Aorta (tissue), 5 donors: ENCODE results near the gene PPIL4. TPM values are rescaled to one million over a fixed set of nuclear protein-coding genes. Genes with fewer than 3 reads are reported as not detected.
A peak's percentile ranks its signal among the peaks of the same experiment; 100 is the strongest.
"Not testable (repeated sequence)": the region's sequence is repeated elsewhere in the genome, so short reads cannot be mapped to it uniquely, and the experiment has no call there.

Source experiments
- ATAC-seq: fragments of 200-7000 bp; cut with Tn5 transposase; one replicate; pipeline ENCODE4 v1.9.1; 2022; ENCODE audit warnings: moderate library complexity; ENCODE audit not compliant: low FRiP score
- DNase-seq, 2 donors: peaks; one replicate each; pipeline ENCODE4 v3.0.0-alpha.2; 2020
- H3K27ac ChIP-seq, 2 donors: one replicate each; pipeline ENCODE4 v1.5.1; 2013; ENCODE audit warnings: low read length in 2 of 2, mild to moderate bottlenecking in 2 of 2, moderate library complexity in 2 of 2, control low read depth in 1 of 2, inconsistent platforms in 1 of 2, low read depth in 1 of 2
- H3K27me3 ChIP-seq, 2 donors: one replicate each; pipeline ENCODE4 v1.6.1; 2013; ENCODE audit warnings: control low read depth in 1 of 2, low read length in 1 of 2, mild to moderate bottlenecking in 1 of 2, moderate library complexity in 1 of 2; ENCODE audit not compliant: insufficient read depth in 2 of 2, control insufficient read depth in 1 of 2
- H3K36me3 ChIP-seq, 2 donors: one replicate each; pipeline ENCODE4 v1.6.1; 2013; ENCODE audit warnings: control low read depth in 1 of 2, low read length in 1 of 2, mild to moderate bottlenecking in 1 of 2; ENCODE audit not compliant: insufficient read depth in 2 of 2, control insufficient read depth in 1 of 2
- H3K4me1 ChIP-seq, 2 donors: one replicate each; pipeline ENCODE4 v1.6.1; 2013; ENCODE audit warnings: low read length in 2 of 2, control low read depth in 1 of 2, mild to moderate bottlenecking in 1 of 2, moderate library complexity in 1 of 2; ENCODE audit not compliant: insufficient read depth in 2 of 2, control insufficient read depth in 1 of 2
- H3K4me3 ChIP-seq, 2 donors: one replicate each; pipeline ENCODE4 v1.5.1; 2013; ENCODE audit warnings: low read length in 2 of 2, control low read depth in 1 of 2, mild to moderate bottlenecking in 1 of 2
- H3K9me3 ChIP-seq: one replicate; pipeline ENCODE4 v1.6.1; 2013; ENCODE audit warnings: mild to moderate bottlenecking, low read length; ENCODE audit not compliant: control insufficient read depth
- WGBS, 2 donors: extraction: QIAGEN DNeasy Blood & Tissue Kit; methylation state at CpG; one replicate each; pipeline ENCODE4 v1.1.7; 2013; 5-methylcytosine and 5-hydroxymethylcytosine counted together
- intact Hi-C, 2 donors: fragments of 100-400 bp; cut with DNase I; formaldehyde crosslinking; loops; one replicate each; pipeline versions ENCODE4 v1.14.2 to v1.15.0; 2022
- polyA plus RNA-seq, 2 donors: library from polyadenylated mRNA; stranded (reverse); fragments of 200-250 nt; gene quantifications; one replicate each; pipeline ENCODE4 v1.2.3, GENCODE V29; 2013
- total RNA-seq, 2 donors: library from RNA; stranded (reverse); fragmentation: NEBNext Ultra II Directional; extraction: Animal tissue kit (Norgen Biotek cat#: 25700); gene quantifications; one replicate each; pipeline ENCODE4 v1.2.1, GENCODE V29; 2021
- donor health status: healthy with polysubstance abuse.
- donor health status: Bipolar disorder and iron deficiency.
- donor health status: DM: no; HTN: no; CAD: no.
- donor health status: DM: no; HTN: no; CAD: no.
- donor health status: DM: yes; HTN: yes; CAD: no.

PPIL4 gene
- total and polyA plus RNA-seq, 4 donors = 15.7 to 34.4 (median 24.6) TPM

DNA sequence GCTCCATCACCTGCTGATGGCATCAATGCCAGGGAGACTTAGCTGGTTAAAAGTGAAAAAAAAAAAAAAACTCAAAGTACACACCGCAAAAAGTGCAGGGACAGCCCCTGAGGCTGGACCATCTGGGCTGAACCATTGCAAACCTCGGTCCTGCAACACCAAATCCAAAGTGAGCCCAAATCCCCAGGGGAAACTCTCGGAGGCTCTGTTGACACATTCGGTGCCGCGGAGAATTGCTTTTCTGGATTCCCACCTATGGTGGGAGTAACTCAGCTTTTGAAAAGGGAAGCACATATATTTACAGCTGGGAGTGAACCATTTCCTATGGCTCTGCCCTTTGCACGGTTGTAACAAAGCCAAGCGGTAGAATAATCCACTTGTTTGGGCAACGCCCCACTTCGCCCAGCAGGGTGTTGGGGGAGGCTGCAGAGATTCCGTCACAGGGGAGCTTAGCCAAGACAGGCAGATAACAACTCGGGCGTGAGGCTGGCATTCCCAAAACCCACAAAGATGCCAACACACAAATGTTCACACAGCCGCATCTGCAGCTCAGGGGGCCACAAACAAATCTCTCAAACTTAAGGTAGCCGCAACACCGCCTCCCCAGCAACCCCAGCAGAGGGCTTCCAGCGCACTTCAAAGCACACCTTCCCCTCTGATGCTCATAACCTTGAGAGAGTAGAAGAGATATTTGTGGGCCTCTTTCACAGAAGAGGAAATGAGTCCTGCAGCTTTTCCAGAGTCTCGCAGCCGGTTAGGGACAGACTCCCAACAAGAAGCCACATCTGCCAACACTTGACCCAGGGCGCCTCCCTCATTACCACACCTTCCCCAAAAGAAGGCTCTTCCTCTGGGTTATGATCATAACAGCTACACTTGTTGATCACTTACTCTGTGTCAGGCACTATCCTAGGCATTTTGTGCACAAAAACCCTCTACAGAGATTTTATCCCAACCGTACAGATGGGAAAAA, 72.5 kb downstream of the PPIL4 start:
- Histone ChIP-seq H3K27ac (no peak overlapping the region), H3K4me1 (no peaks in the 10 kb centered on the region), H3K36me3 (no peaks in the 10 kb centered on the region), H3K4me3 (no peak overlapping the region), H3K27me3 (no peaks in the 10 kb centered on the region), H3K9me3 (no peaks in the 10 kb centered on the region)
- intact Hi-C loops = no loop called here
- WGBS, 2 donors = 40 to 41% methylated on average over 21 of the region's 21 CpGs
- ATAC-seq (no peak), DNase-seq (no peak)

DNA sequence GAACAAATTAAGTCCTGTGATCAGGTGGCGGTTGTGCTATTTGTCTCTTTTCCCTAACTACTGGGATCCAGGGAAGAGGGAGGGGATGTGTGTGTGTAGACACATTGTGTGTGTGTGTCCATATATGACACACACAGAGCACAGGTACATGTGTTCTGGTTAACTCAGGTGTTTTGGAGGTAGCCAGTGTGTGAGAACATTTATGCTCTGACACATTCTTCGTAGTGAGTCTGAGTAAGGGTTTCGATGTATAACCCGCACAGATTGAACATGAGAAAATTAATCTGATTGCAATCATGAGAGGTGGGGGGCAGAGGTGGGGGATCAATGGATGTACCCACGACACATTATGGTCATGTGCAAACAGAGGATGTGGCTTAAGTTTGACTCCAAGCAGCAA, 73.6 kb downstream of the PPIL4 start:
- intact Hi-C loops = no loop called here
- Histone ChIP-seq H3K4me1 (no peaks in the 10 kb centered on the region), H3K36me3 (no peaks in the 10 kb centered on the region), H3K4me3 (no peak overlapping the region), H3K27me3 (no peaks in the 10 kb centered on the region), H3K9me3 (no peaks in the 10 kb centered on the region), H3K27ac (no peak overlapping the region)
- DNase-seq (no peak), ATAC-seq (no peak)
- 96 to 98% methylated on average over 5 of the region's 5 CpGs for WGBS, 2 donors

DNA sequence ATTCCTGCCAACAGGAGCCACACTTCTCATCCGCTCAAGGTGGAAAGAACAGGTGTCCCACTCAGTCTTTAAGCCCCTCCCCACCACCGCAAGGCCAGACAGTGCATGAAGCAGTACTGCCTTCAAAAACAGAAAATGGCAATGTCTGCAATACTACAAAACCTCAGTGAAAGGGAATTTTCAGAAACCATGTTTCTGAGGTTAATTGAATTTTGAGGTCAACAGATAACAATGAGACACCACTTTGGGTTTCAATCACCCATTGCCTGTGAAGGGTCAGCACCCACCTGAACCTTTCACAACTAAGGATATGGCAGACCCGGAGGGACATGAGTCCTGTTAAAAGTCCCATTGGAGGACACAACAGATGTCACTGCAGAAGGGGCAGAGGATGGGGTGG, 74.0 kb downstream of the PPIL4 start:
- no peak for DNase-seq
- intact Hi-C loops = no loop called here
- Histone ChIP-seq H3K4me1 (no peaks in the 10 kb centered on the region), H3K36me3 (no peaks in the 10 kb centered on the region), H3K9me3 (no peaks in the 10 kb centered on the region), H3K27ac (no peak overlapping the region), H3K4me3 (no peak overlapping the region), H3K27me3 (no peaks in the 10 kb centered on the region)
- 63 to 91% methylated on average over 3 of the region's 3 CpGs for WGBS, 2 donors
- ATAC-seq = no peak

DNA sequence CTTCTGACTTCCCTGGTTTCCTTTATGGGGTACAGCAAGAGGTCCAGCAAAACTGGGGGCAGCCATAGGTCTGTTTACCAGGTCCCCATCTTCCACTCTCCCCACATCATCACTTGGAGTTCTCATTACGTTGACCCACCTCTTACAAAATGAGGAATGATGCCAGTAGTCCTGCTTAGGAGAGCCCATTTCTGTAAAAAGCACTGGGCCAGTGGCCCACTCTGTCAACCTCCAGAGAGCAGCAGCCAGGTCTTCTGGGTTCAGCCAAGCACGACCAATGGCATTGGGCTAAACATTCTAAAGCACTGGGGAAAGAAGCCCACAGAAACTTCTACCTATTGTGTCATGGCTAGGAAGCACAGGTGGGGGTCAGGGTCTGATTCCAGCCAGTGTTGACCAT, 74.9 kb downstream of the PPIL4 start:
- H3K4me3 ChIP-seq = no peak overlapping the region
- DNase-seq (no peak), ATAC-seq (no peak)
- H3K27me3 ChIP-seq = no peaks in the 10 kb centered on the region
- intact Hi-C loops = no loop called here
- no peaks in the 10 kb centered on the region for H3K4me1 ChIP-seq
- no peaks in the 10 kb centered on the region for H3K9me3 ChIP-seq
- no peaks in the 10 kb centered on the region for H3K36me3 ChIP-seq
- 89 to 92% methylated on average over 2 of the region's 2 CpGs for WGBS, 2 donors
- H3K27ac ChIP-seq = no peak overlapping the region

DNA sequence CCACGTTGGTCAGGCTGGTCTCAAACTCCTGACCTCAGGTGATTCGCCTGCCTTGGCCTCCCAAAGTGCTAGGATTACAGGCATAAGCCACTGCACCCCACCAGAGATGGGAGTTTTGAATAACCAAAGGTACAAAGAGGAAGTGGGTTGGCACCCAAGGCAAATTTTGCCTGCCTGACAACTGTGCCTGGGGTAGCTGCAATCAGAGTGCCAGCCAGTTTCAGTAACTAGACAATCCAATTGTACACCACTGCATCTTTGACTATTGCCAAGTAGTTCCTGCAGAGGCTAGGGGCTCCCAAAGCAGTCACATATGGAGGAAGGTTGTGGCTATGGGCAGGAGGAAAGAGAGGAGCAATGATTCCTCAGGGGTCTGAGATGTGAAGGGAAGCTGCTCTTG, 77.7 kb downstream of the PPIL4 start:
- intact Hi-C loops = no loop called here
- H3K4me1 ChIP-seq = no peaks in the 10 kb centered on the region
- no peaks in the 10 kb centered on the region for H3K27me3 ChIP-seq
- no peak overlapping the region for H3K27ac ChIP-seq
- WGBS, 2 donors = 84 to 88% methylated on average over 2 of the region's 2 CpGs
- H3K4me3 ChIP-seq = no peak overlapping the region
- ATAC-seq = no peak
- no peak for DNase-seq
- no peaks in the 10 kb centered on the region for H3K9me3 ChIP-seq
- H3K36me3 ChIP-seq = no peaks in the 10 kb centered on the region

DNA sequence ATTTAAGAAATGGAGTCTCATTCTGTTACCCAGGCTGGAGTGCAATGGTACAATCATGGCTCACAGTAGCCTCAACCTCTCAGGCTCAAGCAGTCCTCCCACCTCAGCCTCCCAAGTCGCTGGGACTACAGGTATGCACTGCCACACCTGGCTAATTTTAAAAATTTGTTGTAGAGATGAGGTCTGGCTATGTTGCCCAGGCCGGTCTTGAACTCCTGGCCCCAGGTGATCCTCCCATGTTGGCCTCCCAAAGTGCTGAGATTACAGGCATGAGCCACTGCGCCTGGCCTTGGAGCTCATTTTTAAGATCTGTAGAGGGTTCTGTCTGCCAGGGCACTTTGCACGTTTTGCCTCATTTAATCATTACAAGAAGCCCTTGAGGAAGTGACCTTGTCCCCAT, 78.6 kb downstream of the PPIL4 start:
- H3K4me1 ChIP-seq = no peaks in the 10 kb centered on the region
- H3K4me3 ChIP-seq = no peak overlapping the region
- H3K36me3 ChIP-seq = no peaks in the 10 kb centered on the region
- intact Hi-C loops = no loop called here
- H3K27ac ChIP-seq = no peak overlapping the region
- no peaks in the 10 kb centered on the region for H3K9me3 ChIP-seq
- no peaks in the 10 kb centered on the region for H3K27me3 ChIP-seq
- 87 to 88% methylated on average over 4 of the region's 4 CpGs for WGBS, 2 donors
- DNase-seq = no peak
- ATAC-seq = no peak

DNA sequence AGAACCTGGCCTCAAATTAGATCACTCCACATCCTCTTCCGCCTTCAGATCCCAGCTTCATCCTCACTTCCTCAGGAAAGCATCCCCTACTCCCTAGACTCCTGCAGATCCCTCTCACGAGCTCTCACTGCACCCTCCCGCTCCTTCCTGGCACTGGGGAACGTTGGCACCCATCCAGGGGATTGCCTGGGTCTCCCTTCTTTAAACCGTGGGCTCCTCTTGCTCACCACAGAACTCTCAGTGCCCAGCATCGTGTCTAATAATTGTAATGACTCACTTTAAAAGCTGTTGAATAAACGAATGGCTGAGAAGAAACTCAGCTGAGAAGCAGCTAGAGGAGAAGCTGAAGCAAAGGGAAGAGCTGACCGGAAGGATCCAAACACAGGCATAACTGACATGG, 81.4 kb downstream of the PPIL4 start:
- intact Hi-C loops = no loop called here
- Histone ChIP-seq H3K4me1 (no peaks in the 10 kb centered on the region), H3K36me3 (no peaks in the 10 kb centered on the region), H3K4me3 (no peak overlapping the region), H3K9me3 (no peaks in the 10 kb centered on the region), H3K27ac (no peak overlapping the region), H3K27me3 (no peaks in the 10 kb centered on the region)
- WGBS, 2 donors = 32 to 39% methylated on average over 8 of the region's 8 CpGs
- ATAC-seq (no peak), DNase-seq (no peak)

DNA sequence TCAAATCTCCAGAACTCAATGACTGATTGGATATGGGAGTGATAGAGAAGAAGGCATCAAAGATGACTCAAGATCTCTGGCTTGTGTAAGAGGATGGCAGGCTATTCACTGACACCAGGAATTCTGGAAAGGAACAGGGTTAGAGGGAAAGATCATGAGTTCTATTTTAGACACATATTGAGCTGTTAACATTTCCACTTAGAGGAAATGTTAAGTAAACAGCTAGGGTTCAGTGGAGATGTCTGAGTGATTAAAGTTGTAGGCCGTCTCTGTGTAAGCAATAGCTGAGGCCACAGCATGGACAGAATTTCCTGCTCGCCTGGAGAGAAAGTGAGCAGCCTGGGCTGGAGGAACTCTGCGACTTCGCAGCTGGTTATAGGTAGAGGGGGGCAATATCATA, 82.1 kb downstream of the PPIL4 start:
- H3K4me3 ChIP-seq = no peak overlapping the region
- no peak for DNase-seq
- ATAC-seq = no peak
- no peaks in the 10 kb centered on the region for H3K9me3 ChIP-seq
- intact Hi-C loops = no loop called here
- no peaks in the 10 kb centered on the region for H3K27me3 ChIP-seq
- H3K4me1 ChIP-seq = no peaks in the 10 kb centered on the region
- H3K27ac ChIP-seq = no peak overlapping the region
- no peaks in the 10 kb centered on the region for H3K36me3 ChIP-seq
- WGBS, 2 donors = 70 to 72% methylated on average over 4 of the region's 4 CpGs

DNA sequence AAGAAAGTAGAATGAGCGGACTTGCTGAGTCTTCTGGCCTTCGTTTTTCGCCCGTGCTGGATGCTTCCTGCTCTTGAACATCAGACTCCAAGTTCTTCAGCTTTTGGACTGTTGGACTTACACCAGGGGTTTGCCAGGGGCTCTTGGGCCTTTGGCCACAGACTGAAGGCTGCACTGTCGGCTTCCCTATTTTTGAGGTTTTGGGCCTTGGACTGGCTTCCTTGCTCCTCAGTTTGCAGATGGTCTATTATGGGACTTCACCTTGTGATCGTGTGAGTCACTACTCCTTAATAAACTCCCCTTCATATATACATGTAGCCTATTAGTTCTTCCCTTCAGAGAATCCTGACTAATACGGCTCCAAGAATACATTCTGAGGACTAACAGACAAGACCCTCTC, 83.1 kb downstream of the PPIL4 start:
- 95 to 96% methylated on average over 7 of the region's 7 CpGs for WGBS, 2 donors
- ATAC-seq, H3K27ac ChIP-seq, H3K36me3 ChIP-seq, H3K4me3 ChIP-seq, H3K27me3 ChIP-seq, H3K9me3 ChIP-seq, H3K4me1 ChIP-seq, intact Hi-C loops: not testable (repeated sequence)
- peak in 1 of 2 donors; percentile 69 for DNase-seq
